ENCODE data around the gene SLC25A44.

Gene SLC25A44

GRCh38 chr1:156213644-156213966, 19.7 kb downstream of the SLC25A44 start:
- no peak for TF ChIP-seq GATA3 (IDR thresholded peaks at IDR 0.05; ENCODE audit: low read depth, low read length)
- TF ChIP-seq GATA2 (IDR thresholded peaks at IDR 0.05; ENCODE audit: low read depth, low read length): no peak

DNA sequence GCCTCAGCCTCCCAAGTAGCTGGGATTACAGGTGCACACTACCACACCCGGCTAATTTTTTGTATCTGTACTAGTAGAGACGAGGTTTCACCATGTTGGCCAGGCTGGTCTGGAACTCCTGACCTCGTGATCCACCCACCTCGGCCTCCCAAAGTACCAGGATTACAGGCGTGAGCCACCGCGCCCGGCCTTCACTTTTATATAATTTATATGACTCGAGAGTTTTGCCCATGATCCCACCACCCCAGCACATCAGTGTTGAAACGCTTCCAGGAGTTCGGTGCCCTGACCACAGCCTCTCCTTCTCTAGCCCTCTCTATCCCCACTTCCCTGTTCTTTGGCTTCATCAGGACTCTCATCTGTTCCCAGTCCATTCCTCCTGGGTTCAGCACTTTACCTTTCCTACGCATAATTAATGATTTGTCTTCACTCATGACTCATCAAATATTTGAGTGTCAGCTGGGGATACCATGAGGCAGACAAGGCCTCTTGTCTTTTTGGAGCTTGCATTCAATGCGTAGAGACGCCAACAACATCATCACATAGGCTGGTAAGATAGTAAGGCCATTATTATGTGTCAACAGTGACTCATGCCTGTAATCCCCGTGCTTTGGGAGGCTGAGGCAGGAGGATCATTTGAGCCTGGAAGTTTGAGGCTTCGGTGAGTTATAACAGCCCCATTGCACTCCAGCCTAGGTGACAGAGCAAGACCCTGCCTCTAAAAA, 20.3 kb downstream of the SLC25A44 start:
- TF ChIP-seq GATA3 (IDR thresholded peaks at IDR 0.05; ENCODE audit: low read depth, low read length): no peak

- TF ChIP-seq GATA3 (IDR thresholded peaks at IDR 0.05; ENCODE audit: low read depth, low read length) (no peak), GATA2 (IDR thresholded peaks at IDR 0.05; ENCODE audit: low read depth, low read length) (no peak)
Observed at GRCh38 chr1:156217871-156218270, 24.0 kb downstream of the SLC25A44 start.

GRCh38 chr1:156220226-156220625, 26.3 kb downstream of the SLC25A44 start:
- no peak for TF ChIP-seq GATA3 (IDR thresholded peaks at IDR 0.05; ENCODE audit: low read depth, low read length)
- TF ChIP-seq GATA2 (IDR thresholded peaks at IDR 0.05; ENCODE audit: low read depth, low read length): no peak

- TF ChIP-seq GATA3 (IDR thresholded peaks at IDR 0.05; ENCODE audit: low read depth, low read length): no peak
- TF ChIP-seq GATA2 (IDR thresholded peaks at IDR 0.05; ENCODE audit: low read depth, low read length): no peak
Observed at GRCh38 chr1:156221986-156222692, 28.2 kb downstream of the SLC25A44 start.

GRCh38 chr1:156225677-156226014, 31.7 kb downstream of the SLC25A44 start:
- no peak for TF ChIP-seq GATA2 (IDR thresholded peaks at IDR 0.05; ENCODE audit: low read depth, low read length)
- no peak for TF ChIP-seq GATA3 (IDR thresholded peaks at IDR 0.05; ENCODE audit: low read depth, low read length)

GRCh38 chr1:156226116-156226538, 32.2 kb downstream of the SLC25A44 start:
- no peak for TF ChIP-seq GATA3 (IDR thresholded peaks at IDR 0.05; ENCODE audit: low read depth, low read length)
- no peak for TF ChIP-seq GATA2 (IDR thresholded peaks at IDR 0.05; ENCODE audit: low read depth, low read length)

DNA sequence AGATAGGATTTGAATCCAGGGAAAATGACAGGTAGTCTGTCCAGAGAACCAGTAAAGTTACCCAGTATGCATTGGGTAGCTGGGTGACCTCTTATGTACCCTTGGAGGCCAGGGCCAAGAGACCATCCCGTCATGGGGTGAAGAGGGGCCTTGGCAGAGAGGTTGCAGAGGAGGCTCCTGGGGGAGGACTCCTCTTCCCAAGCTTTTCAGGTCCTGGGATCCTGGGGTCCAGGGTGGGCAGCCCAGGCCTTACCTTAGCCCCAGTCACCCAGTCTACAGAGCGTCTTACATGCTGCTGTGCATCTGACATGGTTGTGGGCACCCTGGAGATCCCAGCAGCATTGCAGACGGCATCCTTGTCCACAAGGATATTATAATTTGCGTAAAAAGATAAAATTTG, 32.9 kb downstream of the SLC25A44 start:
- TF ChIP-seq GATA3 (IDR thresholded peaks at IDR 0.05; ENCODE audit: low read depth, low read length) (no peak), GATA2 (IDR thresholded peaks at IDR 0.05; ENCODE audit: low read depth, low read length) (no peak)

- TF ChIP-seq GATA3 (IDR thresholded peaks at IDR 0.05; ENCODE audit: low read depth, low read length) (no peak), GATA2 (IDR thresholded peaks at IDR 0.05; ENCODE audit: low read depth, low read length) (no peak)
Observed at GRCh38 chr1:156228501-156228900, 34.6 kb downstream of the SLC25A44 start.

- TF ChIP-seq GATA3 (IDR thresholded peaks at IDR 0.05; ENCODE audit: low read depth, low read length) (no peak), GATA2 (IDR thresholded peaks at IDR 0.05; ENCODE audit: low read depth, low read length) (no peak)
Observed at GRCh38 chr1:156229809-156230472, 36.0 kb downstream of the SLC25A44 start.

DNA sequence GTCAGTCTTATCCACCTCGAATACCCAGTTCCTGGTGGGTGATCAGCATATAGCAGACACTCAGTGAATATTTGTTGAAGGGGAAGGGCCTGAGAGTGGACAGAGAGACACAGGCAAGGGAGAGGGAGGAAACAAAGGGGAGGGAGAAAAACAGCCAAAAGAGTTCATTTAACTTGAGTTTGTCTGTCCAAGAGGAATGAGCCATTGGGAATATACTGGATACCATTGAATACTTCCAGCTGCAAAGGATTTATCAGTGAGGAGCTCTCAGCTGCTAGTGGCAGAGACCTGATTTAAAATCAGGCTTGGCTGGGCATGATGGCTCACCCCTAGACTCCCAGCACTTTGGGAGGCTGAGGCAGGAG, 36.6 kb downstream of the SLC25A44 start:
- TF ChIP-seq GATA3 (IDR thresholded peaks at IDR 0.05; ENCODE audit: low read depth, low read length): no peak
- TF ChIP-seq GATA2 (IDR thresholded peaks at IDR 0.05; ENCODE audit: low read depth, low read length): no peak

GRCh38 chr1:156232201-156232894, 38.4 kb downstream of the SLC25A44 start:
- TF ChIP-seq GATA2 (IDR thresholded peaks at IDR 0.05; ENCODE audit: low read depth, low read length) (no peak), GATA3 (IDR thresholded peaks at IDR 0.05; ENCODE audit: low read depth, low read length) (no peak)

- TF ChIP-seq GATA3 (IDR thresholded peaks at IDR 0.05; ENCODE audit: low read depth, low read length) (no peak), GATA2 (IDR thresholded peaks at IDR 0.05; ENCODE audit: low read depth, low read length) (no peak)
Observed at GRCh38 chr1:156233426-156234127, 39.7 kb downstream of the SLC25A44 start.

DNA sequence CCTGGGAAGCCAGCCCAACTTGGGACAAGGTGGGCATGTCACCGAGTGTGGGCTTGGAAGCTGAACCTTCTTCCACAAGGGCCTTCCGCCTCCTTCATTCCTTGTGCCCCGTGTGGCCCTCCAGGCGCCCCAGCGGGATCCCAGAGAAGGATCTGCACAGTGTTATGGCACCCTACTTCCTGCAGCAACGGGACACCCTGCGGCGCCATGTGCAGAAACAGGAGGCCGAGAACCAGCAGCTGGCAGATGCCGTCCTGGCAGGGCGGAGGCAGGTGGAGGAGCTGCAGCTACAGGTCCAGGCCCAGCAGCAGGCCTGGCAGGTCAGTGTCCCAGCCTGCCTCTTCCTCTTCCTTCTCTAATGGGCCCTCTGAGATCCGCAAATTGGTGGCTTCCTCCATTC, 42.3 kb downstream of the SLC25A44 start:
- TF ChIP-seq GATA2 (IDR thresholded peaks at IDR 0.05; ENCODE audit: low read depth, low read length): no peak
- no peak for TF ChIP-seq GATA3 (IDR thresholded peaks at IDR 0.05; ENCODE audit: low read depth, low read length)

Measured in SH-SY5Y (cell line).